Measurements from ENCODE around the gene SLC22A8. TPM values are rescaled to one million over a fixed set of nuclear protein-coding genes. Genes with fewer than 3 reads are reported as not detected.

SLC22A8 gene
- total and polyA plus RNA-seq, 2 of the 13 experiments (the other 11 are each of a cell fraction or from before 2014, with no cell fraction given), result 0.04 to 0.05 TPM

- TF ChIP-seq, protein P1, sequence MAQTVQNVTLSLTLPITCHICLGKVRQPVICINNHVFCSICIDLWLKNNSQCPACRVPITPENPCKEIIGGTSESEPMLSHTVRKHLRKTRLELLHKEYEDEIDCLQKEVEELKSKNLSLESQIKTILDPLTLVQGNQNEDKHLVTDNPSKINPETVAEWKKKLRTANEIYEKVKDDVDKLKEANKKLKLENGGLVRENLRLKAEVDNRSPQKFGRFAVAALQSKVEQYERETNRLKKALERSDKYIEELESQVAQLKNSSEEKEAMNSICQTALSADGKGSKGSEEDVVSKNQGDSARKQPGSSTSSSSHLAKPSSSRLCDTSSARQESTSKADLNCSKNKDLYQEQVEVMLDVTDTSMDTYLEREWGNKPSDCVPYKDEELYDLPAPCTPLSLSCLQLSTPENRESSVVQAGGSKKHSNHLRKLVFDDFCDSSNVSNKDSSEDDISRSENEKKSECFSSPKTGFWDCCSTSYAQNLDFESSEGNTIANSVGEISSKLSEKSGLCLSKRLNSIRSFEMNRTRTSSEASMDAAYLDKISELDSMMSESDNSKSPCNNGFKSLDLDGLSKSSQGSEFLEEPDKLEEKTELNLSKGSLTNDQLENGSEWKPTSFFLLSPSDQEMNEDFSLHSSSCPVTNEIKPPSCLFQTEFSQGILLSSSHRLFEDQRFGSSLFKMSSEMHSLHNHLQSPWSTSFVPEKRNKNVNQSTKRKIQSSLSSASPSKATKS (CRISPR knock-in tag; IDR thresholded peaks at IDR 0.05), result no peak
- TF ChIP-seq ZNF616 (CRISPR knock-in tag; IDR thresholded peaks at IDR 0.05; ENCODE audit: low read depth), result no peak
- TF ChIP-seq KLF6 (CRISPR knock-in tag; IDR thresholded peaks at IDR 0.05), result no peak
- TF ChIP-seq ZMAT3 (CRISPR knock-in tag; conservative IDR thresholded peaks at IDR 0.05), result no peak
- no peak for TF ChIP-seq AKAP8 (CRISPR knock-in tag; IDR thresholded peaks at IDR 0.05)
- no peak for TF ChIP-seq HIVEP1 (CRISPR knock-in tag; IDR thresholded peaks at IDR 0.05)
- TF ChIP-seq SIN3A (IDR thresholded peaks at IDR 0.05; ENCODE audit: borderline replicate concordance, low read depth, low read length), result no peak
- no peak for TF ChIP-seq ZNF101 (CRISPR knock-in tag; IDR thresholded peaks at IDR 0.05; ENCODE audit: borderline replicate concordance, low read depth)
- no peak for TF ChIP-seq TOPORS (CRISPR knock-in tag; IDR thresholded peaks at IDR 0.05)
- Histone ChIP-seq H3K4me2 (ENCODE audit: low read depth, low read length) (0 out of 2 replicates have a peak overlapping the region, but pooled peaks have one; percentile 10), H3K9me3 (ENCODE audit: low read length) (no peaks in the 10 kb centered on the region), H3K27ac (ENCODE audit: extremely low read length, insufficient read depth, low read length) (no peak overlapping the region), H2AFZ (ENCODE audit: low read length) (no peak overlapping the region), H3K27me3 (ENCODE audit: control insufficient read depth in 1 of 2, insufficient read depth in 2 of 2, low read length in 2 of 2) (peaks cover 0 to 8% of the 10 kb centered on the region in 2 experiments; a peak in 3 of 5 replicates), H3K9ac (ENCODE audit: insufficient read depth, low read depth, low read length) (no peak overlapping the region), H3K79me2 (ENCODE audit: insufficient read depth, low read length) (no peaks in the 10 kb centered on the region), H4K20me1 (ENCODE audit: insufficient read depth, low read length) (no peaks in the 10 kb centered on the region), H3K36me3 (replicated peaks in 1 of 2; ENCODE audit: control insufficient read depth in 1 of 2, insufficient read depth in 2 of 2, low read length in 2 of 2) (no peaks in the 10 kb centered on the region), H3K4me1 (ENCODE audit: insufficient read depth, low read length) (no peaks in the 10 kb centered on the region), H3K4me3 (replicated peaks in 1 of 3; ENCODE audit: insufficient read depth in 1 of 3, low read depth in 2 of 3, low read length in 3 of 3) (no peak overlapping the region)
- DNase-seq (ENCODE audit: low spot score) (no peak), FAIRE-seq (no peak), ATAC-seq (peak; percentile 66)
- in situ Hi-C loops (cut with HindIII; ENCODE audit: extremely low pct_ligation_motif_present, low pct_unique_long_range_greater_than_20kb), result no loop called here
- intact Hi-C loops (cut with micrococcal nuclease; ENCODE audit: unreplicated experiment), result no loop called here
- POLR2A ChIA-PET, result no interaction called here
- CTCF ChIA-PET (ENCODE audit: low intra/inter-chr PET ratio, low total read pairs), result no interaction called here
- WGBS (ENCODE audit: low lambda C conversion rate), result 65% methylated on average over 8 of the region's 13 CpGs
- no TSS peak for BruUV-seq (replicated peaks)
Observed at GRCh38 chr11:62983536-62984199, 32.0 kb downstream of the SLC22A8 start.

All from HepG2 (cell line).